ENCODE results near the gene SCNN1B.
"Not testable (repeated sequence)": the region's sequence is repeated elsewhere in the genome, so short reads cannot be mapped to it uniquely, and the experiment has no call there.

Gene SCNN1B

DNA sequence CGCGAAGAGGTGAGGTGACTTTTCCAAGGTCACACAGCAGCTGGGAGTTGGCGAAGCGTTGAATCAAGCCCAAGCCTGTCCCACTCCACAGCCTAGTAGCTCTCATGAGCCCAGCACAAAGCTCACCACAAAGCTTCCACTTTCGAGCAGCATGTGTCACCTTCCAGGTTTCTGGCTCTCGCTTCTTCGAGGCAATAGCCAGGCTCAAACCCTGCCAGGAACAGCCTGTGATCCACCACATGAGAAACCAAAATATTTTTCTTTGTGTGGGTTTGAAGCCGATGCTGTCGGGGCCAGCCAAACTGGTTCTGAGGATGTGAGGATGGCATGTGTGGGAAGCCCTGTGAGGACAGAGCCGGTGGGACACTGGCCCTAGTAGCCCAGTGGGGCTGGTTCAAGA lies 82.8 kb downstream of the SCNN1B start:
- DNase-seq, result no peak

DNA sequence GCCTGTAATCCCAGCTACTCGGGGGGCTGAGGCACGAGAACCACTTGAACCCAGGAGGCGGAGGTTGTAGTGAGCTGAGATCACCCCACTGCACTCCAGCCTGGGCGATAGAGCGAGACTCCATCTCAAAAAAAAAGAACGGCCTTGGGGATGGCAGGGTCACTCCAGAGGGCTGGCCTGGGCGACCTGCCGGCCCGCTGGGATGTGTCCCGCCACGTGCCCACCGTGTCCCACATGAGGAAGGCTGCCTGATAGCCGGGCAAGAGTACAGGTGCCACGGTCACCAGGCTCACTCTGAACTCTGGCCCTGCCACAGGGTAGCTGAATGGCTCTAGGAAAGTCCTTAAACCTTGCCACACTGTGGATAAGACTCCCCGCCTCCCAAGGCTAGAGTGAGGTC lies 83.3 kb downstream of the SCNN1B start:
- no peak for DNase-seq

DNA sequence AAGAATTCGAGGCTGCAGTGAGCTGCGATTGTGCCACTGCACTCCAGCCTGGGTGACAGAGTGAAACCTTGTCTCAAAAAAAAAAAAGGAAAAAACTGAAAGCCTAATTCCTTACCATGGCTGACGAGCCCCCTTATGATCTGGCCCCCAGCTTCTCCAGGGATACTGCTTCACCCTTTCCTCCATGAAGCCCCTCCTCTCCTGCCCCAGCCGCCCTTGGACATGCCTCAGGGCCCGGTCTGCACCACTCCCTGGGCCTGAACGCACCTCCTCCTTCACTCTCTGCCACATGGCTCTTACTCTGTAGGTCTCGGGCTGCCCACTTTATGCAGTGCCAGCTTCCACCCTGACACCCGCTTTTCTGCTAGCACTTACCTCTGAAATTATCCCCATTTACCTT lies 85.6 kb downstream of the SCNN1B start:
- no peak for DNase-seq

DNA sequence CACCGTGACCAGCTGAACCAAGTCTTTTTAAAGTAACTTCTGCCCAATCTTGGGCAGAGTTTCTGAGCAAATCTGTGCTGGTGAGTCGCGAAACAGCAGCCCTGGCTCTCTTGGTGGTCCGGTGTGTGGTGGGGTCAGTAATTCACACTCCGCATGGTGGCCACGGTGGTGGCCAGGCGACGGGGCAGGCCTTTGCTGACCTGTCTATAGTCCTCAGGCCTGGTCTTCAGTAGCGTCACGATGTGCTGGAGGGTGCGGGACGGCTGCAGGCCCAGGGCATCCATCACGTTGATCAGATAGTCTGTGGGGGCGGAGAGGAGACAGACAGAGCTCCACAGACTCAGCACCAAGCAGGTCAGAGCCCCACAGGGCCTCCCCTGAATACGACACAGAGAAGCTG lies 86.7 kb downstream of the SCNN1B start:
- DNase-seq, result no peak

DNA sequence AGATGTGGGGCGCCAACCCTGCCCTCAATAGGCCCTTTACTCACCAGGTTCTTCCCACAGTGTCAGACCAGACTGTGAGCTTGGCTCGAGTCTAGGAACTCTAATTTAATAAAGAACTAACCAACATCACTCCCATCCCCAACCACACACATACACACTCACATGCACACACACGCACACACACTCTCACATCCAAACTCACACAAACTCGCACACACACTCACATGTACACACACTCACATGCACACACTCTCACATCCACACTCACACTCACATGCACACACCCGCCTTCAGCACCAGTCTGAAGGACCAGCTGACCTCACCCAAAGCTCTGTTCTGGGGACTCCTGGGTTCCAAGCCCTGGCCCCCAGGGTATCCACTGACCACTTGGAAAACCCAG lies 87.1 kb downstream of the SCNN1B start:
- DNase-seq, result no peak

DNA sequence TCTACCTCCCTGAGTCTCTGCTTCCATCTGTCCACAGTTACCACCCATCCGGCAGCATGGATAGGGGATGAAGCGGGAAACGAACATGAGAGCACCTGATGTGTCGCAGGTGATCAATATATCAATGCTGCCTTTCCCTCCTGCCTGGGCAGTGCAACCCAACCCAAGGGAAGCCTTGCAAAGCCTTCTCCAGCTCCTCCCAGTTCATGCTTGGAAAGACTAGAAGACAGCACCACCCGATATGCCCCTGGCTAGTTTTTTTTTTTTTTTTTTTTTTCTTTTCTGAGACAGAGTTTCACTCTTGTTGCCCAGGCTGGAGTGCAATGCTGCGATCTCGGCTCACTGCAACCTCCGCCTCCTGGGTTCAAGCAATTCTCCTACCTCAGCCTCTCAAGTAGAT lies 87.8 kb downstream of the SCNN1B start:
- DNase-seq, result not testable (repeated sequence)

DNA sequence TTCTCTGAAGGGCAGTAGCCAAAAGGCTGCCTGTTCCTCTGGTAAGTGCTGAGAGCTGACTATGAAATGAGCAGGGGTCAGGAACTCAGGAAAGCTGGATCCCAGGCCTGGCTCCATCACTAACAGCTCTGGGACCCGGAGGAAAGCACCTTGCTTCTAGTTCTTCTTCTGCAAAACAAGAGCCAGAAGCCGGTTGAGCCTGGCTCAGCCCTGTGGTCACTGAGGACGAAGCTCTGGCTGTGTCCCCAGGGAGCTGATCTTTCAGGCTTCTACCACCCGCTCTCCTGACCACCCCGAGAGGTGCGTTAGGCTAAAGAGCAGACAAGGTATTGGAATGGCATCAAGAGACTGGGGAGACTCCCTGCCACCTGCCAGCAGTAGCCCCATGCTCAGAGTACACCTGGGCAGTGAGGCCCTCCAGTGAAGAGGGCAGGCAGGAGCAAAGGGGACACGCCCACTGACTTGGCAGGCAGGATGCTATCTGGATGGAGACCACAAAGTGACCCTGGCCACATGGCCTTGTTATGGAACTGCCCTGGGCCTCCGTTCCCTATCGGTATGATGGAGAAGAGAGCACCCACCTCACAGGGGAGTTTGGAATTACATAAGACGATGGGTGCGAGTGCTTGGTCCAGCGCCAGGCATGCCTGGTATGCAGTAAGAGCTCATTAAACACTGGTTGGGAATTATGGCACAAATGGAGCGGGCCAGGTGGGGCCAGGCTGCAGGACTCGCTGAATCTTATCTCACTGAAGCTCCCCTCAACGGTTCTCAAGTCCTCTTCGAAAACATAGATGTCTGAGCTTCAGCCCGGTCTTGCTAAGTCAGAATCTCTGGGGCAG lies 89.5 kb downstream of the SCNN1B start:
- DNase-seq, result no peak

DNA sequence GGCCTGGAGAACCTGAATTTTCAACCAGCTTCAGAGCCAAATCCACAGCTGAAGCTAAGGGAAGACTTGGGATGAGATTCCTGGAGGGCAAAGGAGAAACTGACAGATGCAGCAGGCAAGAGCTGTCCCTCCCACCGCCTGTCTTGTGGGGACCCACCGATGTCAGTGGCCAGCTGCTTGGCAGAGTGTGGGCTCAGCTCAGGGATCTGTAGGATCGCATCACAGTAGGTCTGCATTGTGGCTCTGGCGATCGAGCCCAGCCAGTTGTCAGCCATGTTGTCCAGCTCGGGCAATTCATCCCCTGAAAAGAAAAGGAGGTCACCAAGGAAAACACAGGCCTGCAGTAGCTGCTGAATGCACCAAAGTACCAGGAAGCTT lies 90.1 kb downstream of the SCNN1B start:
- no peak for DNase-seq

DNA sequence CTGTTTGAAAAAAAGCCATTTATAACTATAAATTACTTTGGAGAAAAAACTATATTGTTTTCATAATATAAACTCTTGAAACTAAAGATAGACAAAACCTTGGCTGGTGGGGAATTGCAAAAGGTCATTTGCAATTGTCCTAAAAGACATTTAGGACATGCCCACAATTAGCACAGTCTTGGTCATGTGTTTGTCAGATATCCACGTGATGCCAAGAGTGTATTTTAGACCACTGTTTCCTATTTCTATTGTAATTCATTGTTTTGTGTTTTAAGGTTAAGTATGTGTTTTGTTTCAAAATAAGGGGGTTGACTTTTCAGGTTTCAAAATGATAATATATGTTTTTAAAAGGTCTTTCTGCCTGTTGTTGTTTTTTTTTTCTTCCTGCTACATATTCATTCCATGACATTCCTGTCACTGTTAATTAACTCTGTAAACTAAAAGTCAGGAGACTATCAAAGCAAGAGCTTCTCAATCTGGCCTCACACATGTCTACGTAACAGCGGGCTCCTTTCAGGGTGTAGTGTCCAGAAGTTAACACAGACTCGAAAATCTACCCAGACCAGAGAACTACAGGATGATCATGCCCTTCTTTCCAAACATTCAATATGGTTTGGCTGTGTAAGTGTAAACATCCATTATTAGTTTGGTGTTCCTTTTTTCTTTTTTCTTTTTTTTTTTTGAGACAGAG lies 92.2 kb downstream of the SCNN1B start:
- no peak for DNase-seq

DNA sequence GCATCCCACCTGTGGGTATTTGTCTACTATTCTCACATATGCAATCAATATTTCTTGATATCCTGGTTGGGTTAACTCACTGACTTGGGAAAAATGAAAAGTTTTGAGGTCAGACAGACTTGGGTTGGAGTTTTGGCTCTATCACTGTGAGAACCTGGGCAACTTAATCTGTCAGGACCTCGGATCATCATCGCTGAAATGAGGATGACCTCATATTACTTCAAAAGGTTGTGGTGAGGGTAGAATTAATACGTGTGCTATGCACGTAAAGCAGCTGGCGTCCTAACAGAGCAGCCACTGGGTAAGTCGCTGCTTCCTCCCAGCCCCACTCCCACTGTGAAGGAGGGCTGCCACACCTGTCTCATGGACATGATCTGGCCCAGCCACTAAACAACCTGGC lies 93.6 kb downstream of the SCNN1B start:
- DNase-seq, result no peak

DNA sequence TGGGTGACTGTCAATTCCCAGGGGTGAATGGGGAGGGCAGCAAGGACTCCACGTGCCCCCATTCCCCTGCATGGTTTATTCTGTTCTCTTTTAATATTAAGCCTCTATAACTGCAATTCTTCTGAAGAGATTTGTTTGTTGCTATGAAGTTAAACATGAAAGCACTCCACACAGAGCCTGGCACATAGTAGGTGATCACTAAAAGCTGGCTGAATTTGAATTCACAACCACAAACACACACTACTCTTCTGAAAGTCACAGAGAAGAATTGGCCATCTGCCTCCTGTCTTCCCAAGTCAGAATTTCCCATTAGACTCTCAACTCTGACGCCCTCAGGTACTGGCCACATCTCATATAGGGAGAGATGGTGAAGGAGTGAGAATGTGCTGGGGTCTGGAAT lies 95.4 kb downstream of the SCNN1B start:
- DNase-seq, result no peak

DNA sequence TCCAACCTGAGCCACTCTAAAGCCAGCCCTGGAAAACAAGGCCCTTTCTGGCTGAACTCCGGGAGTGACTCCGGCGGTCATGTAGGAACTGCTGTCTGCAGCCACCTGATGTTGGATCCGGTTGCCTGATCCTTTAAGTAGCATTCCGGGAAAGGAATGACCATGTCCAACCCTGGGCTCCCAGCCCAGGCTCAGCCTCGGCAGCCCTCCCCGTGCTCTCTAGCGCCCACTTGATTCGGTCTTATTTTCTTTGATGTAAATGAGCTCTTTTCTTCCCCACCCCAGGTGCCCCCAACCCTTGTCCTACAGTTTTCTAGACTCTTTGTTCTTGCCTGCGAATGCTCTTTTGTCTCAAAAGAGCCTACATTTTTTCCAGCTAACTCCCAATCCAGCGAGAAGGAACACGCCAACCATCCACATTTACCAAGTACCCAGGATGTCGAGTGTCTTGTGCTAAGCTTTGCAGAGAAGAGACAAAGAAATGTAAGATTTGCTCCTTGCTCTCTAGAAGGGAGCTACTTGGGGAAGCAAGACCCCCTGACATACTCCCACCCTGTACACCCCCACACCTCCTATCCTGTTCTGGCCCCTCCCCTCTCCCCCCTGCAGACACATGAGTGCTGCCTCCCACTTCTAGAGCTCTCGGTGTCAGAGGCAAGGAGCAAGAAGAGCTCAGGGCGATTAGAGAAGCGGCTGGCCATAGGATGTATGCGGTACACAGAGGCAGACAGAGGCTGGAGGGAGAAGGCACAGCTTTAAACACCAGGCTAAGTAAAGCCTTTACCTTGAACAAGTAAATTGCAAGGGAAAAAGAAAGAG lies 97.1 kb downstream of the SCNN1B start:
- no peak for DNase-seq

DNA sequence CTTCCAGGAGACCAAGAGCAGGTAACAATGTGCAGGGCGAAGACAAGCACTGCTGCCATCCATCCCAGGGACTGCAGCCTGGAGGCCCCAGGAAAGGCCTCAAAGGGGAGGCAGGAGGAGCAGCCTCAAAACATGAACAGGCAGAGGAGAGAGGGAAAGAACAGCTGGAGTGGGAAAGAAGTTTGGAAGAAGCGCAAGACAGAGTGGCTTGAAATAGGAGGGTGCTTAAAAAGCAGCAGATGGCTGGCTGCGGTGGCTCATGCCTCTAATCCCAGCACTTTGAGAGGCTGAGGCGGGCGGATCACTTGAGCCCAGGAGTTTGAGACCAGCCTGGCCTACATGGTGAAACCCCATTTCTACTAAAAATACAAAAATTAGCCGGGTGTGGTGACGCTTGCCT lies 98.3 kb downstream of the SCNN1B start:
- not testable (repeated sequence) for DNase-seq

DNA sequence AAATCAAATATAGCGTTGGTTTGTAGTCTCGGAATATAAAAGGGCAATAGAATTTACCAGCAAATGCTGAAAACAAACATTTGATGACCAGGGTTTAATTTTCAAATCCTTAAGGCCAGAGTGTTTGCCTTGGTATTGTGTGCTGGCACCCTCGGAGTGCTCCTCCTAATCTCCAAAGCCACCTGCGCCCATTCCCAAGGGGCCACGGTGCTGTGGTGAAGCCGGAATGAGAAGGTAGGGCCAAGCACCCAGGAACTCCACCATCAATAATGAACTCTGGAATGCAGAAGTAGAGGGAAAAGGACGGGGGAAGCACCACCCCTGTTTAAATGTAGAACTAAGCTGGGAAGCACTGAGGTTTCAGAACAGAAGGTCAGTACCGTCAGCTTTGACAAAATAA lies 99.0 kb downstream of the SCNN1B start:
- DNase-seq, result no peak

DNA sequence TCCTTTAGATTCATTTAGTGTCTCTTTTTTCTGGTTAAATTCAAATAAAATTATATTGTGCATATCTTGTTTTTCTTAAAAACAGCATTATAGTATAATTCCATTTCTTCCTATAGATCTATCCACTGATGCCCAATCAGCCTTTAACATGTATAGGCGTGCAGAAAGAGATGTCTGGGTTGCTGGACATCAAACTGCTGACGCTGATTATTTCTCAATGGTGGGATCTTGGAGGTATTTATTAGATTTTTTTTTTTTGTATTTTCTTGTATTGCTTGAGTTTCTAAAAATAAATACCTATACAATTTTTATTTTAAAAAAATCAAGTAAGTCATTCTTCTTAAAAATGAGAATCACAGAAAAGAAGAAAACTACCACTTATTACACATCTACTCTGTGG lies 100.0 kb downstream of the SCNN1B start:
- DNase-seq, result no peak

DNA sequence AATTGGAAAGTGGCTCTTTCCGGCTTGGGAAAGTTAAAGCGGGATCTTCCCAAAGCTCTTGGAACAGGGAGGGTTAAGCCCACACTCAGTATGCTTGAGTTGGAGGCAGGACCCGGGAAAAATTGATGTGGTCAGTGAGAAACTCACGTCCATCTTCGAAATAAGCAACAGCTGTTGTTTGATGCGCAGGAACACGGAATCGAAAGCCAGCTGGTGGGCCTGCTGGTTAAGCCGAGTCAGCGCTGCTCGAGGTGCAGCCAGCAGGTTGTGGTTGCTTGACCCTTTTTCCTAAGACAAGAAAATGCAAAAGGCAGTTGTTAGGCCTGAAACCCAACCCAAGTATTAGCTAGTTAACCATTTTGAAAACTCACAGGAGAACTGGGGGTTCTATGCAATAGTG lies 101.4 kb downstream of the SCNN1B start:
- no peak for DNase-seq

DNA sequence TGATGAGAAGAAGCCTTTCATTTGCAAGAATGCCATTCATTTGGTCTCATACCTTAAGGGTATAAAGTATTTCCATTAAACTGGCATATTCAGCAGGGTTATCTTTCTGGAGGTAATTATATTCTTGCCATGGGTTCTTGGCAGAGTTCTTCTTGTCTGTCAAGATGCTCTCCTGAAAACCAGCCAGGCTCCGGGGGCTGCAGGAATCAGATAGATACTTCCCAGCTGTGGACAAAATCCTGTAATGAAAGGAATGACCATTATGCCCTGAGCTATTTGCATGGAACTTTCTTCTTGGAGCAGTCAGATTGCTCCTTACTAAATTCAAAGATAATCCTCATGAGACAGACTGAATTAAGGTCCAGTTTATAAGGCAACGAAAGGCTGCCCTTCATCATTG lies 103.9 kb downstream of the SCNN1B start:
- no peak for DNase-seq

DNA sequence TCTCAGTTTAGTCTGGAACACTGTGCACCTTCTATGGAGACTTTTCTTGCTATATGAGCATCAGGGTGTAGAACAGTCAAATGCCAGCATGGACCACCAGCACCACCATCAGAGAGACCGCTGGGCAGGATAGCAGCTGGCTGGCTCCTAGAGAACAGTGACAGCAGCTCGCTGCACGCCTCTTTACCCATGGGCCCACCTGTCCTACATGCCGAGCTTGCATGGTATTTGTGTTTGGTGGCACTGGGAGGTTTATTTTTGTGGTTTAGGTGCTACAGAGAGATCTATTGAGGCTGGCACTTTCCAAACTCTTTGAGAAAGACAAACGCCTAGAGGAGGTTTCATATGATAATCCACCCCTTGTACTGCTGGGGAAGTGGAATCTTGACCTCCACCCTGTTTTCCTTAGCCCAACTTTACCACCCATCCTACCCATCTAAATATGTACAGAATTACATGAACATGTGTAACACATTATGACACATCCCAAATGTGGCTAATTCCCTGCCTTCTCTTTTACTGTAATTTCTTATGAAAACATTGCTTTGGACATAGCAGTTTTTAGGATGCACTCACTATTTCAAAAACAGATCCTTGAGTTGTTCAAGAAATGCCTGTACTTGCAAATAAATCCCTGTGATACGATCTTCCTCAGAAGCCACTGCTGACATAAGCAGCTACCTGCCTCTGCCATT lies 104.6 kb downstream of the SCNN1B start:
- DNase-seq, result no peak

DNA sequence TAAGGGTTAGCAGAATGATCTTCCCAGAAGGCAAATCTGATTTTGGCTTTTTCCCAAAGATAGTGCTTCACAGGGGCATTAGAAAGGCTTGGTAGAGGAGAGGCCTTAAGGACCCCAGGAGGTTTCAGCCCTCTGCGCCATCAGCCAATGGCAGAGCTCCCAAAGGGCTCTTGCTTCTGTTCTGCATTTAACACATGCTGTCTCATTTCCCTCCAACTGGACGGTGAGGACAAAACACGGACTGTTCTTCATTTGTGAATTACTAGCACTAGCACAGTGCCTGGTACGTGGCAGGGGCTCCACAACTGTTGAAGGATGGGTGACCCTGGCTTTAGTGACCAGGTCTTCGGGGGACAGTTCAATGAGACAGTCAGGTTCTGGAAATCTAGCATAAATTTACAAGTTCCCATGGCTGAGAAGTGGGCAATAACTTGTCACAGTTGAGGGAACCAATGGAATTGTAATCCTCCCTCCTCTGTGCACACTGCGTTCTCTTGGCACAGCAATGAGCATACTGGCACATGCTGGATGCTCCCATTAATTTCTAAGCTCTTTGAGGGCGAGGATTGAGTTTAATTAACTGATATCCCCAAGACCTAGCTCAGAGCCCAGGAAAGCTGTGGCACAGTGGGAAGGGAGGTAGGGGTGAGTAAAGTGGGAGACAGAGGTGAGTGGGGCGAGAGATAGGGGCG lies 105.5 kb downstream of the SCNN1B start:
- DNase-seq, result no peak

DNA sequence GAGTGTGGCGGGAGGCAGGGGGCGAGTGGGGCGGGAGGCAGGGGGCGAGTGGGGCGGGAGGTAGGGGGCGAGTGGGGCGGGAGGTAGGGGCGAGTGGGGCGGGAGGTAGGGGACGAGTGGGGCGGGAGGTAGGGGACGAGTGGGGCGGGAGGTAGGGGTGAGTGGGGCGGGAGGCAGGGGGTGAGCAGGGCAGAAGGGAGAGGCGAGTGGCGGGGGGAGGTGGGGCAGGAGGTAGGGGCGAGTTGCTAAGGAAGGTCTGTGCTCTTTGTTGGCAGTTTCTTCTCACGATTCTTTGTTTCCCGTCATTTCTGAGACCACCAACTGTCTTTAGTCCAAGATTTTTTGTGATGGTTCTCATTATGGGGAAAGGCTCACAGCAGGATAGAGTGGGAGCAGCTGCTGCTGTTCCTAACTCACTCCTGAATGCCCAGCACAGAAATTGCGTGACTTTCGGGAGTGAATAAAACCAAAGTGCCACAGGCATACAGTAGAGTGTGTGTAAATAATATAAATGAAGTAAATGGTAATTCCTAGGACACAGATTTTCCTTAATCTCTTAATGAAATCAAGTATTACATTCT lies 106.2 kb downstream of the SCNN1B start:
- DNase-seq, result no peak

DNA sequence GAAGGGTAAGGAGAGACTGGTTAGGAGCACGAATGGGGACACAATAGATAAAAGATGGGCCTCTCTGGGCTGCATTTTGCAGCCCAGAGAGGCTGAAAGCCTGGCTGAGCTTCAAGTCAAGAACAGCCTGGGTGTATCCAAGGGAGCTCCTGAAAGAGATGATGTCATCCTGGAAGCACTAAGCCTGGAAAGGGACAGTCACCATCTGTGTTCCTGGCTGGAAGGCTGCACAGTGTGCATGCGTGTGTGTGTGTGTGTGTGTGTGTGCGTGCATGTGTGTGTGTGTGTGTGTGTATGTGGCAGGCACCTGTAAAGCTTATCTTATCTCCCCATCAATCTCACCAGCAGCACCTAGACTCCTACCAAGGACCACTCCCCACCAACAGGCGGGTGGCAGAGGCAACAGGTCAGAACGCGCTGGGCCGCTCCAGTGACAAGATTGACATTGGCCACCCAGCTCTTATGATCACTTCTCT lies 106.8 kb downstream of the SCNN1B start:
- DNase-seq, result no peak

DNA sequence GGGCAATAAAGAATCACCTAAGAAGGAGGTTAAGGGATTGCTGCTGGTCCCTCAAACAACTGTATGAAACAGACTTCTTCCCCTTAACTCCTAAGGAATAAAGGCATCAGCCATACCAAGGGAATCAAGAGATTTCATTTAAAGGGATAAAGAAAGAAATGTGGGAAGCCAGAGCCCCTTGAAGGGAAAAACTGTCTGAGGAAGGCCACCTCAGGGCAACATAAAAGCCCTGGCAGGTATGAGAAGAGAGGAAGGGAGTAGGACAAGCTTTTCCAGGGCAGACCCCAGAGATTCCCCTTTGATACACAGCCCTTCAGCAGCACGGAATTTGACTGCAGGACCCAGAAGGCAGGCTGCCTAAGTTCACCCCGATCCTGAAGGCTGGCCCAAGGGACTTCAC lies 107.4 kb downstream of the SCNN1B start:
- DNase-seq, result no peak

Data from effector CD4-positive, alpha-beta T cell (primary cell).